Measurements from ENCODE around the gene PHACTR4.
"Not testable (repeated sequence)": the region's sequence is repeated elsewhere in the genome, so short reads cannot be mapped to it uniquely, and the experiment has no call there.

DNA sequence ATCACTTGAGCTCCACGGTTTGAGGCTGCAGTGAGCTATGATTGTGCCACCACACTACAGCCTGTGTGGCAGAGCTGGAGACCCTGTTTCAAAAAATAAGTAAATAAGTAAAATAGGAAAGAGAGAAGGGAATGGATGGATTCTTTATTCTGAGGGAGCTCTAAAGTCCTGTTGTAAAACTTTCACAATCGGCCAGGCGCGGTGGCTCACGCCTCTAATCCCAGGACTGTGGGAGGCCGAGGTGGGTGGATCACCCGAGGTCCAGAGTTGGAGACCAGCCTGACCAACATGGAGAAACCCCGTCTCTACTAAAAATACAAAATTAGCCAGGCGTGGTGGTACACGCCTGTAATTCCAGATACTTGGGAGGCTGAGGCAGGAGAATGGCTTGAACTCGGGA, 6.1 kb downstream of the PHACTR4 start:
- TF ChIP-seq, protein P1, sequence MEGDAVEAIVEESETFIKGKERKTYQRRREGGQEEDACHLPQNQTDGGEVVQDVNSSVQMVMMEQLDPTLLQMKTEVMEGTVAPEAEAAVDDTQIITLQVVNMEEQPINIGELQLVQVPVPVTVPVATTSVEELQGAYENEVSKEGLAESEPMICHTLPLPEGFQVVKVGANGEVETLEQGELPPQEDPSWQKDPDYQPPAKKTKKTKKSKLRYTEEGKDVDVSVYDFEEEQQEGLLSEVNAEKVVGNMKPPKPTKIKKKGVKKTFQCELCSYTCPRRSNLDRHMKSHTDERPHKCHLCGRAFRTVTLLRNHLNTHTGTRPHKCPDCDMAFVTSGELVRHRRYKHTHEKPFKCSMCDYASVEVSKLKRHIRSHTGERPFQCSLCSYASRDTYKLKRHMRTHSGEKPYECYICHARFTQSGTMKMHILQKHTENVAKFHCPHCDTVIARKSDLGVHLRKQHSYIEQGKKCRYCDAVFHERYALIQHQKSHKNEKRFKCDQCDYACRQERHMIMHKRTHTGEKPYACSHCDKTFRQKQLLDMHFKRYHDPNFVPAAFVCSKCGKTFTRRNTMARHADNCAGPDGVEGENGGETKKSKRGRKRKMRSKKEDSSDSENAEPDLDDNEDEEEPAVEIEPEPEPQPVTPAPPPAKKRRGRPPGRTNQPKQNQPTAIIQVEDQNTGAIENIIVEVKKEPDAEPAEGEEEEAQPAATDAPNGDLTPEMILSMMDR (IDR thresholded peaks at IDR 0.05): not testable (repeated sequence)
- not testable (repeated sequence) for TF ChIP-seq POLR2AphosphoS5 (IDR thresholded peaks at IDR 0.05)

Measured in gastroesophageal sphincter (tissue), 3 donors.